NCI-H446 (cell line): Measurements from ENCODE around the gene ELAVL1.
"Not testable (repeated sequence)": the region's sequence is repeated elsewhere in the genome, so short reads cannot be mapped to it uniquely, and the experiment has no call there.

Experiments used
- DNase-seq, 2 experiments: peaks; one replicate each; lab custom pipeline; 2025; lab: John Stamatoyannopoulos, UW

Gene ELAVL1

GRCh38 chr19:7968796-7969554 is 36.5 kb downstream of the ELAVL1 start:
- DNase-seq: no peak

DNA sequence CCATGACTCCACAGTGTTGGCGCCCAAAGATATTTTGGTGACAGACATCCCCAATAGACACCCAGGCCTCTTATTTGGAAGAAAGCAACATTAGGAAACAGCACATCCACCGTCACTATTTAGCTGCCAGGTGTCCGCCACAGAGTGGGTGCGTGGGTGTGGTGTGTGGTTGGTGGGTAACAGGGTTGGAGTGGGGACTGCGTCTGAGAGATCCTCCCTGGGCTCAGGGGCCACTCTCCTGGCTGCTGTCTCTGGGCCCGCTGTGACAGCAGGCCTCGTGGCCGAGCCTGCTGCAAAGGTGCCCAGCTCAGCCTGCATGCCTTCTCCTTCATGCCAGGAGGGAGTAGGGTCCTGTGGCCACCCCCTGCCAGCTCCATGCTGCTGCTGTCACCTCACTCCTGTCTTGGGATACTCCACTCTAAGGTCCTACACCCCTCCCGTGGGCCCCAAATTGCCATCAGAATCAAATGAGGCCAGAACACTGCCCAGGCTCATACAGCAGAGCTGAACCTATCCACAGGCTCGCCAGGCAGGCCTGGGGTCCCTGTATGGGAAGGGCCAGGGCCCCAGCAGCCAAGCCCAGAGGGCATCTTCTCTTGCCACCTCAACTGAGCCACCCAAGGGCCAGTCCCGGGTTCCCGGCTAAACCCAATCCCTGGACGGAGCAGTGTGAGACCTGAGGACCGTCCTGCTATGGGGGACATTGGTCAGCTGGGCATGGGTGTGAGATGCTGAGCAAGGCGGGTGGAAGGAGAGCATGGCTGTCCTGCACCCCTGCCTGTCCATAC is 37.2 kb downstream of the ELAVL1 start:
- no peak for DNase-seq

DNA sequence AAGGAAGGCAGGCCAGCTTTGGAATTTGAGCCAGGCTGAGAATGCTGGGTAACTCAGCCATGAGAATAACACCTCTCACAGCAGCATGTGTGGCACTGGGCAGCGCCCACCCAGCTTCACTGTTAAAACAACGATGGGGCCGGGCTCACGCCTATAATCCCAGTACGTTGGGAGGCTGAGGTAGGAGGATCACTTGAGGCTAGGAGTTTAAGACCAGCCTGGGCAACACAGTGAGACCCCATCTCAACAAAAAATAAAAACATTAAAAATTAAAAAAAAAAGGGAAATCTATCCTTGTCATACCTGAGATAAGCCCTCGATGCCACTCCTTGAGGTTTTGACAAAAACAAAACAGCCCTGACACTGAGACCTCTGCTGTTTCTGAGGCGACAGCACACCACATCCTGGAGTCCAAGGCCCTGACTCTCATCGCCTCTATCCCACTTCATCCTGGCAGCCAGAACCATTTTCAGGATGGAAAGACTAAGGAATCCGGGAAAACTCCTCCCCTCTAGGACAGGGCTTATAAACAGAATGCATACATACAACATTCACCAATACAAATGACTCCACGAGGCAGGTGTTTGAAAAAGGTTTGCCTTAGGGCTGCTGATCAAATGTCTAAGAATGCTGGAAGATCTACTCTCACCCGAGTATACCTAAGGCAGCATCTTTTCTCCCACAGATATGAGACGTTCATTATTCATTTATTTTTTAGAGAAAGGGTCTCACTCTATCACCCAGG is 39.3 kb downstream of the ELAVL1 start:
- no peak for DNase-seq

DNA sequence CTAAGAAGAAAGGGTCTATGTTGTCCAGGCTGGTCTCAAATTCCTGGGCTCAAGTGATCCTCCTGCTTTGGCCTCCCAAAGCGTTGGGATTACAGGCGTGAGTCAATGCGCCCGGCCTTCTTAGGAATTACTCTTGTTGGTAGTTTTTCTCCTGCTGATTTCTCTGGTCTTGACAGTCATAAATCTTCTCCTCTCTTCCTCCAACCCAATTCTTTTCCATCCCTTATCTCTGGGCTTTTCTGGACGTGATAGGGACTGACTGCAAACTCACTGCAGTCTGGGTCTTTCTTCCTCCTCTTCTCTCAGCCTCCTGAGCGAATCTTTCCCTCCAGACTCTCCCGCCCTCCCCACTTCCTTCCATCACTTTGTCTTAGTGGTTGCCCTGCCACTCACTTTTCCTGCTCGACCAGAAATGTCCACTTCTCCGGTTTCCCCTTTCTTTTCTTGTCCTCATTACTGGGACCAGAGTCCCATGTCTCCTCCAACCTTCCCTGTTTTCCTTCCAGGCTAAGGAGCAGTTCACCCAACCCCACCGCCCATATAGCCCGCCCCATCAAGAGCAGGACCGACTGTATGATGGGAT is 40.1 kb downstream of the ELAVL1 start:
- no peak for DNase-seq

- DNase-seq: no peak
Measured at GRCh38 chr19:7963566-7963965, 41.9 kb downstream of the ELAVL1 start.

- no peak for DNase-seq
Measured at GRCh38 chr19:7962644-7963268, 42.7 kb downstream of the ELAVL1 start.

DNA sequence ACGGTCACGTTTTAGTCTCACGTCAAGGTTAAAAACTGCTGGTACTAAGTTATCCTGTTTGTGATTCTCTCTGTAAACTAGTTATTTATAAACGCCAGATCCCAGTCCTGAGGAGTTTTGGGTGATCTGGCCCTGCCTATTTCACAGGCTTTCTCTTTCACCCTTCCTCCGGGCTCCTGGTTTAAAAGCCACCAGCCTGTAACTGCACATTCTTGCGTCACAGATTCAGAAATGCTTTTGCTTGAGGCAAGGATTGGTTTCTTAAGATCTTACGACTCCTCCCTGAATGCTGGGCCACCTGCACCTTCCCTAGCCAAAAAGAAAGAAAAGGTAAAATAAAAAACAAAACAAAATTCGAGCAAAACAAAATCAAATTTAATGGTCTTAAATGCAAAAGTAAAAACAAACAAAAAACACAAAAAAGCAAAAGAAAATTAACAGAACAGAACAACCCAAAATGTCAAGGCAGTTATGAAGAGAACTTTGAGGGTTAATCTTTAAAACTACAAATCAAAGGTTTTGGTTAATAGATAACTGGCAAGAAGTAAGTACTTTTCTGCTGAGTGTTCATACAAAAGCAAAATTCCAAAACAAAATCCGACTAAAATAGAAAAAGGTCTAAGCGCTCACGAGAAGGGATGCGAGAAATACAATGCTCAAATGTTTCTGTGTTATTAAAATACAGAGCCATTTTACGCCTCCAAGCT is 43.4 kb downstream of the ELAVL1 start:
- no peak for DNase-seq

DNA sequence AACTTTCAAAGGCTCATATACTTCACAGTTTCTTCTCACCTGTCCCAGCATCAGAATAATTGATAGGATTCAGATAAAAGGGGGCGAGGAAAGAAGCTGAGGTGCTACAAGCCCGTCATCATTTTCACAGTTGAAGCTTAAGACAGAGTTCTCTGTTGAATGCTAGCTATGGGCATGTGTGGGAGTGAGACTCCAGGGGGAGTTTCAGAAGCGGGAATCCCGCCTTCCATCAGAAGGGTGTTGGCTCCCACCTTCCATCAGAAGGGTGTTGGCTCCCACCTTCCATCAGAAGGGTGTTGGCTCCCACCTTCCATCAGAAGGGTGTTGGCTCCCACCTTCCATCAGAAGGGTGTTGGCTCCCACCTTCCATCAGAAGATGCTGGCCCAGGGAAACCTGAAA is 44.4 kb downstream of the ELAVL1 start:
- DNase-seq: not testable (repeated sequence)

GRCh38 chr19:7959211-7959610 is 46.2 kb downstream of the ELAVL1 start:
- DNase-seq: no peak

DNA sequence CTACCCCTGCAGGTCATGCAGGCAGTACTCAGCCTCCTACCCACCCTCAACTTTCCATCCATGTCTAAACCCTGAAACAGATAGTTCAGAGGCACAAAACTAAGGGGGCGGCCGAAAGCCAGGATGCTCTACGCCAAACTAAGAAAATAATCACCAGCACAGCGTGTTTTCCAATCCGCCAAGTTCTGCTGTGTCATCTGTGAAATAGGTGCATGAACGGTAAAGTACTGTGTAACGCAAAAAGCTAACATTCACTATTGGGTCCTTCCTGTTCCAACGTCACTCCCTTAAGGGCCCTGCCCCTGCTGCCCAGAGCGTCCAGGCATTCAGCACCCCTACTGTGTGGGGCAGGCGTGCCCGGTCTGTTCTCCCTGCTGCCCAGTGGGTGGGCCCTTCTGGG is 49.7 kb downstream of the ELAVL1 start:
- DNase-seq: no peak

GRCh38 chr19:7953576-7953975 is 51.9 kb downstream of the ELAVL1 start:
- DNase-seq: no peak

- no peak for DNase-seq
Measured at GRCh38 chr19:7953060-7953459, 52.4 kb downstream of the ELAVL1 start.

DNA sequence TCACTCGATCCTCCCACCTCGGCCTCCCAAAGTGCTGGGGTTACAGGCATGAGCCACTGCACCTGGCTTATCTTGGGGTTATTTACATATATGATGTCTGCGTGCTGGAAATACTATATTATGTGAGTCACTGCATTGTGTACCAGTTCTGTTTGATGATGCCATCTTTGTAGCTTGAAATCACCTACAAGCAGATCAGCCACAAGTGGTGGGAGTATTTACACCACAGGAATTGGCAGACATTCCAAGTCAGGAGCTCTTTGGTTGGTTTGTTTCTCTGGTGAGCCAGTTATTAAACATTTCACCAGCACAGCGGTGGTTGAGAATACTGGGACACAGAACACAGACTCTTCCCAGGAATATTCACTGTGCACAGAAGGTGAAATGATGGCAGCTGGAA is 57.5 kb downstream of the ELAVL1 start:
- no peak for DNase-seq

- peak; percentile 92 to 96 for DNase-seq
Measured at GRCh38 chr19:7944177-7944761, 61.2 kb downstream of the ELAVL1 start.

DNA sequence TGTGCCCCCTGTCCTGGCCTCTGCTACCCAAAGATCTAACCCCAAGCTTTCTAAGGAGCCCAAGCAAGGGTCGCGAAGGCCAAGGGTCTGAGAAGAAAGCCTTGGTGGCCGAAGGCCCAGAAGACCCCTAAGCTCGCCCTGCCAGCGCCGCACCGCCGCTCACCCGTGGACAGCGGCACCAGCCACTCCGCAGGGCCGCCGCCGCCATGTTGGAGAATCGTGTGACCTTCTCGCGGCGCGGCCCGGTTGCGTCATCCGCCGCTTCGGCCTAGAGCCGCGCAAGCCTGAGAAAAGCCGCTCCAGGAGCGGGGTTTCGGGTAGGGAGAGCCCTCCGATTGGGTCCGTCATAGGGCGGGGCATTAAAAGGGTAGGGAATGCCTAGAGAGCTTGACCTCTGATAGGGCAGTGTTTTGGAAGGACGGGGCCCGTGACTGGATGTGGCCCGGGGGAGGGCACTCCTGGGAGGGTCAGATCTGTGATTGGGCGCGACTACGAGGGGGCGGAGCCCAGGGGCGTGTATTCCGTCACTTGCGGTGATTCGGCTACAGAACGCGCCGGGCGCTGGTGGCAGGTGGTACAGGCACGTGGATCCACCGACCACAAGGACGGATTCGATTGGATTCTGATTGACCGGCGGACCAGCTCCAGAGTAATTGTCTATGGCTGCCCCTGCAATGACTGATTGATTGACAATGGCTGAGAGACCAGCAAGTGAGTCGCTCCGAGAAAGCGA is 61.8 kb downstream of the ELAVL1 start, which contains the start of gene TIMM44:
Gene TIMM44 (minus strand): TSS at position 223 of the 733 bp plus-strand sequence. CDS start 15 bp downstream, at position 208.
- peak; percentile 99 to 100 for DNase-seq

DNA sequence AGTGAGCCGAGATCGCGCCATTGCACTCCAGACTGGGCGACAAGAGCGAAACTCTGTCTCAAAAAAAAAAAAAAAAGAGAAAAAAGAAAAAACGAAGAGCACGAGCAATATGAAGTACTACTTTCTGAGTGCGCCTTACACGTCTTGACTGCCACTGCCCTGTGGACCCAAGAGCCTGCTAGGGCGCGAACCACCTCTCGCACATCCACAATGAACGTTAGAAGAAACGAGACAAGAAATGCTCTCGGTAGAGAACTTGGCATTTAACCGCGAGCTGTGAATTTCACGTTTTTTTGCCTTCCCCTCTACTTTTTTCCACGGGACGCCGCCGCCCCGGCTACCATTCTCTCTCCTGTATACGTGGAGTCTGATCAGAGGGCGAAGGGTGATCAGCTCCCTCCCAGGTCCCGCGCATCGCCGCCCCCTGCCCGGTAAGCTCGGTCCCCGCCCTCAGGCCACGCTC is 62.4 kb downstream of the ELAVL1 start:
- DNase-seq: no peak

- DNase-seq: no peak
Measured at GRCh38 chr19:7941895-7942596, 63.4 kb downstream of the ELAVL1 start.

GRCh38 chr19:7940841-7941240 is 64.6 kb downstream of the ELAVL1 start:
- no peak for DNase-seq

DNA sequence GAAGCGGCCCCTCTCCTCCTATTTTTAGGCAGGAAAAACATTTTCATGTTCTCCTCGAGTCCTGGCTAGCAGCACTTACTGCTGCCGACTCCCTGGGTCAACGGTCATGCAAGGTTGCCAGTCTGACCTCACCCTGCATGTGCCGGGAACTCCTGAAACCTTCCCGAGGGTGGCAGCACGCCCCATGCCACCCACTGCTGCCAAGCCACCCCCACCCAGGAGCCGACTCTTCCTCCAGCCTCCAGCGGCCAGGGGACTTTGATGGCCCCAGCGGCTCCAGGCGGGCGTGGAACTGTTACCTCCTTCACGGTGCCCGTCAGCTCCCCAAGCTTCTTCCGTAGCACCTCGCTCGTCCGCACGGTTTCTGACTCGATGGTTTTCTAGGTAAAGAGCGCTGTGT is 70.7 kb downstream of the ELAVL1 start:
- DNase-seq: no peak
